NCI-H1694 treated with DMSO at 0.1 percent for 48 hours (cell line): ENCODE data around the gene CERS6.

ENCODE experiments used
- DNase-seq: peaks from one replicate; lab custom pipeline; 2025; lab: John Stamatoyannopoulos, UW

The CERS6 gene

DNA sequence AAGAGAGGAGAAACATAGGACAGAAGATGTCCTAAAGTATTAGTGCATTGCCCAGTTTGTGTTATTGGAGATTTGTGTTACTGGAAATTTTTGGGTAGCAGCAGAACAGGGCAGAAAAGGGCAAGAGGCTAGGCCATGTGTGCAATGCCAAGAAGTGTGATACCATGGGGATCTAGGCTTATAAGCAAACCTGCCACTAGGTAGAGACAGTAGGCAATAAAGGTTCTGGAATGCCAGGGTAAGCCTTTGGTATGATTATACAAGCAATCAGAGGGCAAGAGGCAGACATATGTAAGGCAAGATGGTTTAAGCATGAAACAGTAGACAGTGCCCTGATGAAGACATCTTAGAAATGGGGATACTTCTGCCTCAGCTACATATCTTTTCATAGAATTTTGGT lies 12.3 kb upstream of the CERS6 start:
- no peak for DNase-seq

- DNase-seq: no peak
Observed at GRCh38 chr2:168445960-168446359, 10.1 kb upstream of the CERS6 start.

DNA sequence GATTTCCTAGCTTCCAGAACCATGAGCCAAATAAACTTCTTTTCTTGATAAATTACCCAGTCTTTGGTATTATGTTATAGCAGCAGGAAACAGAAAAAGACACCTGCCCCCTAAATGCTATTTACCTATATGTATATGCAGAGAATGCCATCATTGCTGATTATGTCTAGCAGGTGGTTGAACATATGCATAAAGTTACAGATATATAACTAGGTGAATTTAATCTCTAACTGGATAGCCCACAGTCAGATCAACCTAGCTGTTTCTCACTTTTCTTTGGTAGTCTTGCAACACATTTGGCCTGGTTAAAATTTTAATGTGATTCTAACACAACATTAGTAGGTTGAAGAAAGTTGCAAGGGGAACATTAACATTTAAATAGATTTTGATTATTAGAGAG lies 7.1 kb upstream of the CERS6 start:
- no peak for DNase-seq

GRCh38 chr2:168449419-168449818 lies 6.7 kb upstream of the CERS6 start:
- no peak for DNase-seq

DNA sequence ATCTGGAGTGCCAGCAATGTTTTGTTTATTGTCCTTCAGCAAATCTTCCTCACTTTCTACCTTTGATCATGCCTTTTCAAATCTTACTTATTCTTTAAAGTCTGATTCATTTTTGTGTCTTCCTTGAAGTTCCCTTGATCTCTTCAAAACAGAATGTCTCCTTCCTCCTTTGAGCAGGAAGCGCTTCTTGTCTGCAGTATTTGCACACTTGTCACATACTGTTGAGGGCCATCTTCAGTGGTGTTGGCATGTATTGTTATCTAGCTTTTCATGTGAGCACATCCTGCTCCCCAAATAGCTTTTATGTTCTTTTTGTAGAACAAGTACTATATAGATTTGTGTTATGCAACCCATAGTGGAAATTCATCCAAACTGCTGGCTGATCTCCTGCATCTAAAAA lies 5.9 kb upstream of the CERS6 start:
- no peak for DNase-seq

DNA sequence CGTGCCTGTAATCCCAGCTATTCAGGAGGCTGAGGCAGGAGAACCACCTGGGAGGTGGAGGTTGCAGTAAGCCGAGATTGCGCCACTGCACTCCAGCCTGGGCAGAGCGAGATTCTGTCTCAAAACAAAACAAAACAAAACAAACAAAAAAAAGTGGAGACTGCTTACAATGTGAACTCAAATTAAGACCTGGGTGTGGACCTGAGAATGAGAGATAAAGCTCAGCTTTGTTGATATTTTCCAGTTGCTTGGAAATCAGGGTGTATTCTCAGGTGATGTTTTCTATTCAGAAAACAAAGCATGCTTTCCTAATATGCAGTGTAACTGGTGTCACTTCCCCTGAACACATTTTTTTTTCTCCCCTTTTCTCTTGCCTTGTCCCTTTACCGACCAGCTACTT lies 5.3 kb upstream of the CERS6 start:
- DNase-seq: no peak

GRCh38 chr2:168452781-168453180 lies 3.3 kb upstream of the CERS6 start:
- no peak for DNase-seq

DNA sequence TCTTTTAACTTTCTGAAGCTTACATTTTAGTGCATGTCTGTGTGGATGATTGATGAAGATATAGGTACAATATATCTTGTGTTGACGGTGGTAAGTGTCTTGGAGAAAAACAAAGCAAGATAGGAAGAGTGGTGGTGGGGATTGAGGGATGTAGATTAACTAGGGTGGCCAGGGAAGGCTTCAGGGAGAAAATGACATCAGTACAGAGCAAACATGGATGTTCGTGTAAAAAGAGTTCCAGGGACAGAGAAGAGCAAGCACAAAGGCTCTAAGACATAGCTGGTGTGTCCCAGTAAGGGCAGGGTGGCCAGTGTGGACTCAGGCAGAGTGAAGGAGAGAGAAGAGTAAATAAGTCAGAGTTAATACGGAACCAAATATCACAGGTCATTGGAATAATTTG lies 2.7 kb upstream of the CERS6 start:
- DNase-seq: no peak

DNA sequence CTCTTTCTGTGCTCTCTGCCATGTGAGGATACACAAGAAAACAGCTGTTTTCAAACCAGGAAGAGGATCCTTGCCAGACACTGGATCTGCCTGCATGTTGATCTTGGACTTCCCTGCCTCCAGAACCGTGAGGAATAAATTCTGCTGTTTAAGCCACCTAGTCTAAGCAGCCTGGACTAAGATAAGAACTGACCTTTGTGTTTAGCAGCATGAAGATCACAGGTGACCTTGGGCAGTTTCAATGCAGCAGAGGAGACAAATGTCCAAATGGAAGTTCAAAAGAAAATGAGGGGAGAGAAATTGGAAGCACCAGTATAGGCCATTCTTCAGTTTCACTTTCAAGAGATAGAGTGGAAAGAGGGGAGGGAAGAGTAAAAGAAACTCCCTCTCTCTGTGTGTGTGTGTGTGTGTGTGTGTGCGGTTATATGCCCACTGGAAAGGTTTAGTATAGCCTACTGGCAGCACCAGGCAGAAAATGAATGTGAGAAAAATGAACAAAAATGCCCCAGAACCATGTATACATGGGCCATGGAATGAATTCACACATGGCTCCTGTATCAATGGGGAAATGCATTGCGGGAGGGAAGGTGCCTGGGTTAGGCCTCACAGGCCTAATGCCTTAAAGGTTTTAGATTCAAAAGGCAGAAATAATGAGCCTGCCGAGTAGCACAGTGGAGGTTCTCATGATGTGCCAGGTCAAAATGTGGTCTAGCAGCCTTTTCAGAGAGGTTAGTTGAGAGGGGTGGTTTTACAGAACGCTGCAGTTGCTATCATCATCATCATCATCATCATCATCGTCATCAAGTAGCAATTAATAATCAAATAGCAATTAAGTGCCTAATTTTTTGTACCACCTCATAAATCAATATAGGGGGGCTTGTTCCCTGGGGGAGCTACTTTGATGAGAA lies 1.1 kb upstream of the CERS6 start:
- no peak for DNase-seq

DNA sequence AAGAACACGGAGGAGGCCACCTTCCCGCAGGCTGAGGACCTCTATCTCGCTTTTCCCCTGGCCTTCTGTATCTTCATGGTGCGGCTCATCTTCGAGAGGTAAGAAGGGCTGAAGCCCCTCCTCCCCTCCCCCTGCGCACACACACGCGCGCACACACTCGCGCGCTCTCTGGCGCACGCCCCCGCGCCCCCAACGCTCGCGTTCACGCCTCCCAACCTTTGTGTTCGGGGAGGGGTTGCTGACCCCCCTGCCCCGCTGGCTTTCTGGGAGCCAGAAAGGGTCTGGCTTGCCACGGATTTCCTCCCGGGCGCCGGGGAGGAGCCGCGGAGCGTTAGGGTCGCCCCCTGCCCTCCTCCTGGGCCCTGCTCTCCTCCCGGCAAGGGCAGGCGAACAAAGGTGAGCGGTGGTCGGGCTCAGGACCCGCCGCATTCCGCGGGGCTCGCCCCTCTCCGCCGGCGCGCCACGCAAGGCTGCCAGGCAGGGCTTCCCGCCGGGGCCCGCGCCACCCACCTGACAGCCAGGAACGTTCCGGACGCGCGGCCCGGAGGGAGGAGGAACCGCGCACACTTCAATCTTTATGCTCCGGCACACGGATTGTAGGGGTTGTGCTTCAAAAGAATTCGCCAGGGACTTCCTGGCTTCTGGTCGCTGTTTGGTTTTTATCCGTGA lies 583 bp downstream of the CERS6 start:
- DNase-seq: peak; percentile 50

DNA sequence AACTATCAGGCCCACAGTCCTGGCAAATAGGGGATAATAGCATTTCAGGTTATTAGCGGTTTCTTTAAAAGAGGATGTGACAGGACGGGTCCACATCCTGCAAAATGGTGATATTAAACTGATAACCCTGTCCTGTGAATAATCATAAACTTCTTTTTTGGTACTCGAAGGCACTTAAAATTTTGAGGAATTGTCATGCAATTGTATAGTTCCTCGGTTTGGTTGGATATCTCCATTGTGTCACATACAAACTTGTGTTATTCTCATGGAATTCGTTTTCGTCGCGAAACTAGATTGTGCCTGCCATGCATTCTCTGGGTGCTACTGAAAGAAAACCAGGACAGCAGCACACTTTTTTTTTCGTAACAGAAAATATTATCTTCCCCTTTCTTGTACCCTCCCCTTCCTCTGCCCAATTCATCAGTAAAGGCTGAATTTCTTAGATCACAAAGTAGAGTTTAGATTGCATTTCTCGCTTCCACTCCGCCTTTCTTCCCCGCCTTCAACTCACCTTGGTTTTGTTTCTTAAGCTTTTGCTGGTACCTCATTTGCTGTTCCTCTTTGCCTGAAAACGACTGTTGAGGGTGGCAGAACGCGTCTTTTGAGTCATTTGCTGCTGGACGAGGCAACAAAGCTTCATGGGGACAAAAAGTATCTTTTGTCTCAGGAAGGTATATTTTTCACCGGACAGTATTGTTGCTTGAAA lies 1.3 kb downstream of the CERS6 start:
- no peak for DNase-seq

- no peak for DNase-seq
Observed at GRCh38 chr2:168458139-168458538, 2.1 kb downstream of the CERS6 start.

DNA sequence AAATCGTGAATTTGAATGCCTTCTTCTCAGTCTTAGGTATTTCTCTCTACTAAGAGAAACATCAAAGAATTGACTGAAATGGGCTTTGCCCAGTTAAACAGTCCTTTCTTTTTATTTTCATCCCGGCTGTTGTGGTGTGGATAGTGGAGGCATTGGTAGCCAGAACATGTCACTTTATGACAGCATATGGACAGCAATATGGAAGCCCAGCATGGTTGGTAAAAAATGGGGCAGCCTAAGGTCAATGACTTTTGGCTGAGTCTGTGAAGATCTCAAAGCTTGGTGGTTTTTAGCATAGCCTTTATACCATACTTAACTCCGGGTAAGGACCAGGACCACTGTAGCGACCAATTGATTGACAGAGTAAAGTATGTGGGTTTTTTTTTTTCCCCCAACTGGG lies 3.2 kb downstream of the CERS6 start:
- no peak for DNase-seq

- DNase-seq: no peak
Observed at GRCh38 chr2:168460571-168460970, 4.5 kb downstream of the CERS6 start.

DNA sequence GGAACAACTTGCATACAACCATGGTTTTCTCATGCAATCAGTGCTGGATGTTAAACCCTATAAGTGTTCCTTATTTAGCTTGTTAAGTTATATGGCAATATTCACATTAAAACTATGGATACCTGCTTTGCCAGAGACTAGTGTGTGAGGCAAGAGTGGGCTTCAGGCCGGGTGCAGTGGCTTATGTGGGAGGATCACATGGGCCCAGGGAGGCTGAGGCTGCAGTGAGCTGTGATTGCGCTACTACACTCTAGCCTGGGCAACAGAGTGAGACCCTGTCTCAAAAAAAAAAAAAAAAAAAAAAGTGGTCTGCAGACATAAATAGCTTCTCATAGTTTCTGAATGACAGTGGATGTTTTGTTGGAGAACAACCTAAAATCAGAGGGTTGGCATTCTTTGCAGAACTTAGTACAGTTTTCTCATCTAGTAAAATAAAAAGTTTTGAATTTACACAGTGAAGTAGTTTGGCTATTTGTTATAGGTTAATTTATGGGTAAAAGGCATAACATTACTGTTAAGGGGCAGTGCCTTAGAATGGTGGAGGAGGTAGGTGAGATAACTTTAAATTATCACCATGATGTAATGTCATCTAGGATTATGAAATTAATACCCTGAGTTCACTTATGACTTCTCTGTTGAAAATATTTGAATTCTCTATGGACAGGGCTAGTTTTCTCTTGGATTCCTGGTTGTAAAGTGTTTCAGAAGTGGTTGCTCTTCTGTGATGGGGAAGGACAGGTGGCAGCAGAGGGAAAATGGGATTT lies 5.3 kb downstream of the CERS6 start:
- DNase-seq: no peak

DNA sequence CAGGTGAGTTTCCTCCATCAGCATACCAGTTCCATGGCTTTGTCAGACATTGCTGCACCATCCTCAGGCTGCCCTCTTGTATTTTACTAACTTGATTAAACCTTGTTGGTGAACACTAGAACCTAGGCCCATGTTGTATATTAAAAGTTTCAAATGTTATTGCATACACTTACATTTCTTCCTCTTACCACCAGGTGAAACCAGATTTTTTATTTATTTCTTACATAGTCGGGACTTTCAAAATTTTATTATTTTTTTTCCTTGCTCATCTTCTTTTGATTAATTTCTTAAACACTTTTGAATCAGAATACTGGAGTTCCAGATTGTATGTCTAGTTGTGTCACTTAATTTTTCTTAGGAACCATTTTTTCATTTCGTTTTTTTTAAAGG lies 5.9 kb downstream of the CERS6 start:
- no peak for DNase-seq

DNA sequence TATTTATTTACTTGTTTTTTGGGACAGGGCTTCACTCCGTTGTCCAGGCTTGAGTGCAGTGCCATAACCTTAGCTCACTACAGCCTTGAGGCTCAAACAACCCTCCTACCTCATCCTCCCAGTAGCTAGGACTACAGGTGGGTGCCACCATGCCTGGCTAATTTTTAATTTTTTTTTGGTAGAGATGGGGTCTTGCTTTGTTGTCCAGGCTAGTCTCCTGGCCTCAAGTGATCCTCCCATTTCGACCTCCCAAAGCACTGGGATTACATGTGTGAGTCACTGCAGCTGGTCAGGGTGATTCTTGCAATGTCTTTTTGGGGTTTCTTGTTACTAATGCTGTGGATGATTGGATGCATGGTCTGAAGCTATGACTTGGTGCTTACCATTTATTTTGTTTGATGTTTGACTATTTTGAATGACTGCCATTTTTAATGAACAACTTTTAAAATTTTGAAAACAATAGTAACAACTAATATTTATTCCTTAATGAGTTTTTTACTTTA lies 6.5 kb downstream of the CERS6 start:
- DNase-seq: no peak

DNA sequence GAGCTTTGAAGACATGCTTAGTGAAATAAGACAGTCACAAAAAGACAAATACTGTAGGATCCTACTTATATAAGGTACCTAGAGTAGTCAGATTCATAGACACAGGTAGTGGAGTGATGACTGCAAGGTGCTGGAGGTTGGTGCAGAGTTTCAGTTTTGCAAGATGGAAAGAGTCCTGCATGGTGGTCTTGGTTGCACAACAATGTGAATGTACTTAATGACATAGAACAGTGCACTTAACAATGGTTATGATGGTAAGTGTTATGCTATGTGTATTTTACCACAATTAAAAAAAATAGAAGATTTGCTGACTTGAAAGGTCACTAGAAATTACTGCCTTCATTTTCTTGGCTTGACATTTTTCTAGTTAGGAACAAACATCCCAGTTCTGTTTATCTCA lies 9.5 kb downstream of the CERS6 start:
- DNase-seq: no peak

GRCh38 chr2:168466190-168466737 lies 10.2 kb downstream of the CERS6 start:
- no peak for DNase-seq

GRCh38 chr2:168466834-168467565 lies 10.9 kb downstream of the CERS6 start:
- no peak for DNase-seq

GRCh38 chr2:168467729-168468128 lies 11.7 kb downstream of the CERS6 start:
- DNase-seq: no peak
